Ovary (tissue), 3 donors: ENCODE measurements around the gene PI4K2B.

Experiments
- CTCF ChIP-seq, 3 donors: fragments of 450-650 bp in 2 of 3; fragments of 200-600 bp in 1 of 3; IDR thresholded peaks; one replicate each; pipeline versions ENCODE4 v1.5.1 to v1.8.0; 2016 to 2022; ENCODE audit warnings: antibody characterized with exemption in 3 of 3, mild to moderate bottlenecking in 1 of 3
- POLR2A ChIP-seq: fragments of 450-650 bp; IDR thresholded peaks from one replicate; pipeline ENCODE4 v1.6.1; 2017; ENCODE audit warnings: antibody characterized with exemption, mild to moderate bottlenecking, moderate library complexity
- donor health status: DM: no; HTN: no; CAD: no.

DNA sequence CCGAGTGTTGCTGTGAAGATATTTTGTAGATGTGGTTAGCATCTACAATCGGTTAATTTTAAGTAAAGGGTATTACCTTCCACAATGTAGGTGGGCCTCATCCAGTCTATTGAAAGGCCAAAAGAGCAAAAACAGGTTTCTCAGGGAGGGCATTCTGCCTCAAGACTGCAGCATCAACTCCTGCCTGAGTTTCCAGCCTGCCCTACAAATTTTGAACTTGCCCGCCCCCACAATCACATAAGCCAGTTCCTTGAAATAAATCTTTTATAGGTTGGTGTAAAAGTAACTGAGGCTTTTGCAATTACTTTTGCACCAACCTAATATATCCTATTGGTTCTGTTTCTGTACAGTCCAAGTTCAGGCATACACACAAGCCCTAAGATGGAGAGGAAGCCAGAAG is 22.1 kb upstream of the PI4K2B start:
- TF ChIP-seq CTCF (IDR thresholded peaks at IDR 0.05) (no peak), POLR2A (no peak)
